H9 (cell line): Measurements from ENCODE around the gene KCNIP4. TPM values are rescaled to one million over a fixed set of nuclear protein-coding genes. Genes with fewer than 3 reads are reported as not detected.

Experiments
- DNase-seq: peaks from one replicate; pipeline ENCODE4 v3.0.0-alpha.2; 2017
- H2AFZ ChIP-seq: one replicate; pipeline ENCODE4 v1.6.1; 2013; ENCODE audit warnings: mild to moderate bottlenecking, low read length, control low read depth, moderate library complexity
- H2AK5ac ChIP-seq: 2 replicates; pipeline ENCODE4 v1.6.1; 2013; ENCODE audit warnings: low read length, control low read depth, mixed read lengths; ENCODE audit not compliant: insufficient read length
- H2BK120ac ChIP-seq: one replicate; pipeline ENCODE4 v1.6.1; 2013; ENCODE audit warnings: low read depth, mild to moderate bottlenecking, low read length, control low read depth, inconsistent platforms; ENCODE audit not compliant: poor library complexity, severe bottlenecking
- H2BK12ac ChIP-seq: 2 replicates; pipeline ENCODE4 v1.6.1; 2013; ENCODE audit warnings: low read length, control low read depth, mixed read lengths, low read depth; ENCODE audit not compliant: insufficient read length
- H2BK15ac ChIP-seq: 2 replicates; pipeline ENCODE4 v1.6.1; 2013; ENCODE audit warnings: low read depth, low read length, control low read depth
- H2BK20ac ChIP-seq: one replicate; pipeline ENCODE4 v1.6.1; 2013; ENCODE audit warnings: low read depth, mild to moderate bottlenecking, low read length, control low read depth, inconsistent platforms; ENCODE audit not compliant: poor library complexity, severe bottlenecking
- H2BK5ac ChIP-seq: 2 replicates; pipeline ENCODE4 v1.6.1; 2013; ENCODE audit warnings: low read length, control low read depth, mixed read lengths; ENCODE audit not compliant: insufficient read length
- H3K14ac ChIP-seq: 2 replicates; pipeline ENCODE4 v1.6.1; 2013; ENCODE audit warnings: low read length, control low read depth; ENCODE audit not compliant: insufficient read depth
- H3K18ac ChIP-seq: 2 replicates; pipeline ENCODE4 v1.6.1; 2013; ENCODE audit warnings: low read depth, mild to moderate bottlenecking, mixed read lengths, low read length, control low read depth; ENCODE audit not compliant: insufficient read length
- H3K23ac ChIP-seq: 2 replicates; pipeline ENCODE4 v1.6.1; 2013; ENCODE audit warnings: low read length, control low read depth, mixed read lengths, low read depth; ENCODE audit not compliant: insufficient read length
- H3K23me2 ChIP-seq: 2 replicates; pipeline ENCODE4 v1.6.1; 2013; ENCODE audit warnings: low read depth, mild to moderate bottlenecking, mixed read lengths, low read length, control low read depth; ENCODE audit not compliant: insufficient read length, poor library complexity, severe bottlenecking
- H3K27ac ChIP-seq: 2 replicates; pipeline ENCODE4 v1.5.1; 2013; ENCODE audit warnings: low read length, control low read depth, mixed read lengths, low read depth; ENCODE audit not compliant: insufficient read length
- H3K27me3 ChIP-seq: 2 replicates; pipeline ENCODE4 v1.6.1; 2013; ENCODE audit warnings: low read length, control low read depth, inconsistent platforms; ENCODE audit not compliant: insufficient read depth
- H3K4ac ChIP-seq: 2 replicates; pipeline ENCODE4 v1.6.1; 2013; ENCODE audit warnings: low read depth, mild to moderate bottlenecking, control low read depth, inconsistent platforms, low read length, moderate library complexity
- H3K4me1 ChIP-seq: 2 replicates; pipeline ENCODE4 v1.6.1; 2013; ENCODE audit warnings: low read length, control low read depth, inconsistent platforms; ENCODE audit not compliant: insufficient read depth
- H3K4me2 ChIP-seq: 2 replicates; pipeline ENCODE4 v1.6.1; 2013; ENCODE audit warnings: low read length, control low read depth, mixed read lengths; ENCODE audit not compliant: insufficient read length, insufficient read depth
- H3K56ac ChIP-seq: 2 replicates; pipeline ENCODE4 v1.6.1; 2013; ENCODE audit warnings: low read depth, mild to moderate bottlenecking, mixed read lengths, low read length, control low read depth; ENCODE audit not compliant: insufficient read length
- H3K79me1 ChIP-seq: 2 replicates; pipeline ENCODE4 v1.6.1; 2013; ENCODE audit warnings: low read depth, mild to moderate bottlenecking, moderate library complexity, low read length, control low read depth, inconsistent platforms; ENCODE audit not compliant: insufficient read depth, poor library complexity, severe bottlenecking
- H3K79me2 ChIP-seq: 2 replicates; pipeline ENCODE4 v1.6.1; 2013; ENCODE audit warnings: low read length, control low read depth, inconsistent platforms; ENCODE audit not compliant: insufficient read depth
- H3K9ac ChIP-seq: 2 replicates; pipeline ENCODE4 v1.6.1; 2013; ENCODE audit warnings: low read length, control low read depth, mixed read lengths; ENCODE audit not compliant: insufficient read length; ENCODE audit errors: extremely low read depth
- H3K9me3 ChIP-seq: one replicate; pipeline ENCODE4 v1.6.1; 2013; ENCODE audit warnings: low read depth, low read length, inconsistent platforms; ENCODE audit not compliant: control insufficient read depth
- H3T11ph ChIP-seq: one replicate; pipeline ENCODE4 v1.6.1; 2013; ENCODE audit warnings: mild to moderate bottlenecking, low read length, control low read depth, inconsistent platforms
- H4K20me1 ChIP-seq: one replicate; pipeline ENCODE4 v1.6.1; 2013; ENCODE audit not compliant: control insufficient read depth, insufficient read length, insufficient read depth
- H4K5ac ChIP-seq: 2 replicates; pipeline ENCODE4 v1.6.1; 2013; ENCODE audit warnings: low read depth, mild to moderate bottlenecking, mixed read lengths, low read length, control low read depth; ENCODE audit not compliant: insufficient read length
- H4K8ac ChIP-seq: replicated peaks from 2 replicates; pipeline ENCODE4 v1.6.1; 2013; ENCODE audit warnings: low read length, control low read depth, mixed read lengths, low read depth; ENCODE audit not compliant: insufficient read length
- H4K91ac ChIP-seq: 2 replicates; pipeline ENCODE4 v1.6.1; 2013; ENCODE audit warnings: low read depth, mild to moderate bottlenecking, moderate library complexity, mixed read lengths, low read length, control low read depth; ENCODE audit not compliant: insufficient read length
- H3K27ac Mint-ChIP-seq, 3 experiments: 2 replicates in 2 of 3; 3 replicates in 1 of 3; pipeline ENCODE4 v1.8.0; 2020 to 2021; ENCODE audit warnings: mixed read lengths in 3 of 3, mild to moderate bottlenecking in 1 of 3, moderate library complexity in 1 of 3
- H3K27me3 Mint-ChIP-seq: 2 replicates; pipeline ENCODE4 v1.8.0; 2021; ENCODE audit warnings: low read depth, mild to moderate bottlenecking, moderate library complexity, mixed read lengths
- H3K36me3 Mint-ChIP-seq, 3 experiments: 2 replicates in 2 of 3; 3 replicates in 1 of 3; pipeline ENCODE4 v1.8.0; 2020 to 2021; ENCODE audit warnings: low read depth in 3 of 3, mixed read lengths in 3 of 3; ENCODE audit not compliant: insufficient read depth in 1 of 3
- H3K4me1 Mint-ChIP-seq, 2 experiments: 2 replicates each; pipeline ENCODE4 v1.8.0; 2020; ENCODE audit warnings: mixed read lengths in 2 of 2
- H3K4me3 Mint-ChIP-seq, 2 experiments: 2 replicates in 1 of 2; 3 replicates in 1 of 2; pipeline ENCODE4 v1.8.0; 2020 to 2021; ENCODE audit warnings: mild to moderate bottlenecking in 2 of 2, mixed read lengths in 2 of 2, moderate library complexity in 1 of 2
- H3K9me3 Mint-ChIP-seq, 2 experiments: 2 replicates in 1 of 2; 3 replicates in 1 of 2; pipeline ENCODE4 v1.8.0; 2020; ENCODE audit warnings: mild to moderate bottlenecking in 2 of 2, mixed read lengths in 2 of 2, moderate library complexity in 1 of 2
- WGBS: extraction: QIAGEN DNeasy Blood & Tissue Kit; methylation state at CpG from one replicate; pipeline ENCODE4 v1.1.7; 2013; ENCODE audit warnings: missing lambda C conversion rate, low lambda C conversion rate, mixed read lengths; ENCODE audit not compliant: insufficient read length; ENCODE audit errors: extremely low coverage; 5-methylcytosine and 5-hydroxymethylcytosine counted together
- total RNA-seq: library from RNA; stranded (reverse); gene quantifications from 2 replicates; pipeline ENCODE4 v1.2.1, GENCODE V29; 2021
- TF ChIP-seq, protein P1 (sequence below): fragments of 200-600 bp; sonication (generic); conservative IDR thresholded peaks from 3 replicates; pipeline ENCODE4 v1.8.0; 2021; ENCODE audit warnings: antibody characterized with exemption, mild to moderate bottlenecking

The KCNIP4 gene
- total RNA-seq, 1 experiment from 2014 or later: not detected

DNA sequence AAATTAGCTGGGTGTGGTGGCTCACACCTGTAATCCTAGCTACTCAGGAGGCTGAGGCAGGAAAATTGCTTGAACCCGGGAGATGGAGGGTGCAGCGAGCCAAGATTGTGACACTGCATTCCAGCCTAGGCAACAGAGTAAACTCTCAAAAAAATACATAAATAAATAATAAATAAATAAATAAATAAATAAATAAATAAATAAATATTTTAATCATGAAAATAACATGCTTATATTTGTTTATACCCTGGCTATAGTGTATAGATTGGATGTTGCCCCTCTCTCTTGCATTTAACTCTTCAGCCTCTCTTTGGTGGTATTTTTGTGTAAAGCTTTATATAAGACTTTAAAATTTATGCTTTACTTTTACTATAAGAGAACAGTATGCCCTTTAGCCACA lies 51.8 kb downstream of the KCNIP4 start:
- H3T11ph ChIP-seq: no peak overlapping the region
- no peak overlapping the region for H2BK15ac ChIP-seq
- Mint-ChIP-seq H3K36me3 (peaks cover 0 to 6% (median 3%) of the 10 kb centered on the region in 3 experiments; a peak in 2 of 7 replicates), H3K4me3 (no peak overlapping the region), H3K27ac (no peak overlapping the region), H3K4me1 (no peaks in the 10 kb centered on the region), H3K9me3 (peaks cover 12 to 15% of the 10 kb centered on the region in 2 experiments; a peak in 4 of 5 replicates), H3K27me3 (no peaks in the 10 kb centered on the region)
- no peaks in the 10 kb centered on the region for H3K79me1 ChIP-seq
- DNase-seq: no peak
- H2AK5ac ChIP-seq: no peak overlapping the region
- no peaks in the 10 kb centered on the region for H3K23me2 ChIP-seq
- H3K27ac ChIP-seq: no peak overlapping the region
- no peak overlapping the region for H4K91ac ChIP-seq
- no peak overlapping the region for H4K8ac ChIP-seq
- H3K18ac ChIP-seq: no peak overlapping the region
- H2AFZ ChIP-seq: no peak overlapping the region
- H3K79me2 ChIP-seq: no peaks in the 10 kb centered on the region
- no peaks in the 10 kb centered on the region for H3K27me3 ChIP-seq
- no peak overlapping the region for H4K5ac ChIP-seq
- H2BK120ac ChIP-seq: no peak overlapping the region
- no peak overlapping the region for H3K14ac ChIP-seq
- H2BK5ac ChIP-seq: no peak overlapping the region
- no peak overlapping the region for H2BK12ac ChIP-seq
- H3K4ac ChIP-seq: no peak overlapping the region
- no CpG with 5 or more reads among the region's 2 CpGs for WGBS
- no peak overlapping the region for H3K9ac ChIP-seq
- H3K4me1 ChIP-seq: no peaks in the 10 kb centered on the region
- H4K20me1 ChIP-seq: no peaks in the 10 kb centered on the region
- TF ChIP-seq, protein P1, sequence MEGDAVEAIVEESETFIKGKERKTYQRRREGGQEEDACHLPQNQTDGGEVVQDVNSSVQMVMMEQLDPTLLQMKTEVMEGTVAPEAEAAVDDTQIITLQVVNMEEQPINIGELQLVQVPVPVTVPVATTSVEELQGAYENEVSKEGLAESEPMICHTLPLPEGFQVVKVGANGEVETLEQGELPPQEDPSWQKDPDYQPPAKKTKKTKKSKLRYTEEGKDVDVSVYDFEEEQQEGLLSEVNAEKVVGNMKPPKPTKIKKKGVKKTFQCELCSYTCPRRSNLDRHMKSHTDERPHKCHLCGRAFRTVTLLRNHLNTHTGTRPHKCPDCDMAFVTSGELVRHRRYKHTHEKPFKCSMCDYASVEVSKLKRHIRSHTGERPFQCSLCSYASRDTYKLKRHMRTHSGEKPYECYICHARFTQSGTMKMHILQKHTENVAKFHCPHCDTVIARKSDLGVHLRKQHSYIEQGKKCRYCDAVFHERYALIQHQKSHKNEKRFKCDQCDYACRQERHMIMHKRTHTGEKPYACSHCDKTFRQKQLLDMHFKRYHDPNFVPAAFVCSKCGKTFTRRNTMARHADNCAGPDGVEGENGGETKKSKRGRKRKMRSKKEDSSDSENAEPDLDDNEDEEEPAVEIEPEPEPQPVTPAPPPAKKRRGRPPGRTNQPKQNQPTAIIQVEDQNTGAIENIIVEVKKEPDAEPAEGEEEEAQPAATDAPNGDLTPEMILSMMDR: no peak
- no peak overlapping the region for H3K56ac ChIP-seq
- peaks cover 12% of the 10 kb centered on the region for H3K9me3 ChIP-seq
- no peak overlapping the region for H2BK20ac ChIP-seq
- no peak overlapping the region for H3K4me2 ChIP-seq
- no peak overlapping the region for H3K23ac ChIP-seq
